GM19043 (cell line): ENCODE measurements around the gene ACKR3.

Source experiments
- ATAC-seq: cut with Tn5 transposase; IDR thresholded peaks from one replicate; pipeline ENCODE4 v1.9.1; 2021; ENCODE audit warnings: low read depth; ENCODE audit not compliant: unreplicated experiment

ACKR3 gene

DNA sequence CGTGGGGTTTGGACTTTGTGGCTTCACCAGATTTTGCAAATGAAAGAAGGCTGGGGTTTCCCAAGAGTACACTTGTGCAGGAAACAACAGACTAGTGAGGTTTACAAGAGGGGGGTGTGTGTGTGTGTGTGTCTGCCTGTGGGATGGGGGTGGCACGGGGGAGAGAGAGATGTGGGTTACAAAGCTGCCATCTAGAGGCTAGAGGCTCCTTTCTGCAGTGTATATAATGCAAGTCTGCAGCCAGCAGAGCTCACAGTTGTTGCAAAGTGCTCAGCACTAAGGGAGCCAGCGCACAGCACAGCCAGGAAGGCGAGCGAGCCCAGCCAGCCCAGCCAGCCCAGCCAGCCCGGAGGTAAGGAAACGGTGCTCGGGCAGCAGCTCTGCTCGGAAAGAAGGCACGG is at the start of gene ACKR3:
TSS of gene ACKR3 (plus strand) at position 253 of the 401 bp plus-strand sequence. CDS start 10,641 bp downstream, outside the sequence.
- ATAC-seq, result peak; percentile 64

DNA sequence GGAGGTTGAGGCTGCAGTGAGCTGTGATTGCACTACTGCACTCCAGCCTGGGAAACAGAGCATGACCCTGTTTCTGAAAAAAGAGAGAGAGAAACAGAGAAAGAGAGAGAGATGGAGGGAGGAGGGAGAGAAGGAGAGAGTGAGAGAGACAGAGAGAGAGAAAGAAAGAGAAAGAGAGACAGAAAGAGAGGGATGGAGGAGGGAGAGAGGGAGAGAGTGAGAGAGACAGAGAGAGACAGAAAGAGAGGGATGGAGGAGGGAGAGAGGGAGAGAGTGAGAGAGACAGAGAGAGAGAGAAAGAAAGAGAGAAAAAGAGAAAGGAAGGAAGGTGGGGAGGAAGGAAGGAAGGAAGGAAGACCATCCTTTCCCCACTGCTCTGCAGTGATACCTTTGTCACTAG is 48.1 kb upstream of the ACKR3 start:
- no peak for ATAC-seq

DNA sequence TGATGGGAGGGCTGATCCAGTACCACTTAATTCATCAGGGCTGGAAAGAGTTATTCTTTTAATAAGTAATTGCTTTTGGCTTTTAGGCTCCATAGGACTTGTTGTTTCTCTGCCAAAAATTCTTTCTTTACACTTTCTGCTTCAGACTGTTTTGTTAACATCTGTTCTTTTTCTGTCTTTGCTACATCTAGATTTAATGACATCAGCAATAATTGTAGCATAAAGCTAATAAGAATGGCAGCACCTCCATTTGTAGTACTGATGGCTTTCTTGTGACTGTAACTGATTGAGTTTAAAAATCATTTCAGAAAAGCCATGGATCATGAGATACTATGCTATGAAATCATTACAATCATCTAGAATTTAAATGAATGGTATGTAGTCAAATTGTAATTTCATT is 46.4 kb upstream of the ACKR3 start:
- ATAC-seq, result no peak

DNA sequence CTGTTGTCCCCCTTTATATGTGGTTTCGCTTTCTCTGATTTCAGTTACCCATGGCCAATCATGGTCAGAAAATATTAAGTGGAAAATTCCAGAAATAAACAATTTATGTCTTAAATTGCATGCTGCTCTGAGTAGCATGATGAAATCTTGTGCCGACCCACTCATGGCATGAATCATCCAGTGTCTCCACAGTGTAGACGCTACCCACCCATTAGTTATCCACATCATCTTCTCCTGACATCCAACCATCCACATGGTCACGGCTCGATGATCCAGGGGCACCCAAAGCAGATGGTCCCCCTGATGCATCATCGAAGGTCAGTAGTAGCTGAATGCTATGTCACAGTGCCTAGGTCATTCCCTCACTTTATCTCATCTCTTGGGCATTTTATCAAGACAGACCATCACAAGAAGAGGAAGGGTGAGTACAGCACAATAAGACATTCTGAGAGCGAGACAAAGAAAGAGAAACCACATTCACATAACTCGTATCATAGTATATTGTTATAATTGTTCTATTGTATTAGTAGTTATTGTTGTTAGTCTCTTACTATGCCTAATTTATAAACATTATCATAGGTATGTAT is 44.1 kb upstream of the ACKR3 start:
- ATAC-seq, result no peak

DNA sequence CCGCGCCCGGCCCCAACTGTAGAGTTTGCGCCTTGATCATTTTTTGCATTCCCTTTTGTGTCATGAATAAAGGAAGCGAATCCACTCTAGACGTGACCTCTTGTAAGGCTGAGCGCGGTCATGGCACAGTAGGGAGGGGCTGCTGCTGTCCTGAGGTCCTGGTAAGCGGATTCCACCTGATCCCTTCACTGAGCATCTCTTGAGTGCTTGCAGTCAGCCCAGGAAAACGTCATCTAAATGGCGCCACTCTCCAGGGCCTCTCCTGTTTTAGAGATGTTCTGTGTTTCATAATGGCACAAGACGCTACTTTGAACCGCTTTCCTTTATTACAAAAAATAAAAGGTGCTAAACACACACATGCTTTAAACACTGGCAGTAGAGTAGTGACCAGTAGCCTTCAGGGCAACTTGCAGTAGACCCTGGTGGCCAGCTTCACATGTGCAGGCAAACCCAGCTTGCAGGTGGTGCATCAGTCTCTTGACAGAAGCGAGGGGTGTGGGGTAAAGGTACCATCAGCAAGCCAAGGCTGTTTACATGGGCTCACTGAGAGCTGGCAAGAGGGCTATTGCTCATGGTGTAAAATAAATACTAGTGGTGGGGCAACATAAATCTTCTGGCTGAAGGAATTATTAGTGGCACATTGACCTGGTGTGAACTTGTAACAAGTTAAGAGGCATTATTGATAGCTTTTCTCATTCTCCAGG is 43.0 kb upstream of the ACKR3 start:
- ATAC-seq, result no peak

DNA sequence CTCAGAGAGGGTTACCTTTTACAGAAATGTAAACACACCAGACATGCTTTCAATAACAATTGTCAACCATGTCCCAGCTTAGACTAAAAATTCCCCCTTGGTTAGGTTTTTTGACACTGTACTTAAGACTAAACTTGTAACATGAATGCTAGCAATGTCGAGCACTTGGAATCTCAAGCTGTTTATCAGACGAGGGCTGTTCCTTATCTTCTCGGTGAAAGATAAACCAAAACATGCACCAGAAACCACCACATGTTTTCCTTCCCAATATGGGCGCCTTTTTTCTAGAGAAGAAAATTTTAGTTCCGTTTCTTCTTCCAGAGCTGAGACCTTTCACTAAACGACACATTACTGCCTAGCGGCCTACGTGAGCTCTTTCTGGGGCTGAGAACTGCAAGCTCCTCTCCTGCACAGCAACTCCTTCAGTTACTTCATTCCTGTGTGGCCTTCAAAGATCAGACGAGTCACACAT is 42.4 kb upstream of the ACKR3 start:
- no peak for ATAC-seq

DNA sequence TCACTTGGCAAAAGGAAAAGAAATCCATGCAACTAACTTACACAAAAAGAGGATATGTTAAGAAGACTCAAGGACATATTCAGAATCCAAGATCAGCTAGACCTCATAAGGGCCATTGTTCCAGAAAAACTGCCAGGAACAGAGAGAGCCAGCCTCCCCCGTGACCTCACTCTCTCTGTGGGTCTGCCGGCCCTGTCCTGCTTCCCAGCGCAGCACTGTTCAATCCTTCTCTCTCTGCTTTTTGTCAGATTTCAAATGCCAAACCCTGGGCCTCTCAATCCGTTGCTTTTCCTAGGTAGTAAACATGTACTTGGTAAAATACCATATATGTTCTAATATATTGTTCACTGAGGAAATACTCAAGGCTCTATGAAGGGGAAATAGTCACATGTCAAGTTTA is 40.0 kb upstream of the ACKR3 start:
- no peak for ATAC-seq

DNA sequence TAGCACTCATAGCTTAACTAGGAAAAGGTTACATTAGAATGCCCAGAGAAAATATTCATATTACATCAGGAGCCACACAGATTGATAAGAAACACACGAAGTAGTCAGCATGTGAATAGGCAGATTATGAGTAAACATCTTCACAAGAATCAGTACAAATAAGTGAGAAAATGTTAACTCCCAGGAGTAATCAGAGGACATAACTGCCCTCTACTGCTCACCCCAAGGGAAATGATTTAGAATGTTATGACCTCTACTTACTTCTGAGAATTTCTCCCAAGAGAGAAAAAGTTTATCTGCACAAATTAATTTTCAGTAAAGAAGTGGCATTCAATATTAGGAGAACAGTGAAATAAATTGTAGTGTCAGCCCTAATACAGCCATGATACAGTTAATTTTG is 39.1 kb upstream of the ACKR3 start:
- no peak for ATAC-seq

DNA sequence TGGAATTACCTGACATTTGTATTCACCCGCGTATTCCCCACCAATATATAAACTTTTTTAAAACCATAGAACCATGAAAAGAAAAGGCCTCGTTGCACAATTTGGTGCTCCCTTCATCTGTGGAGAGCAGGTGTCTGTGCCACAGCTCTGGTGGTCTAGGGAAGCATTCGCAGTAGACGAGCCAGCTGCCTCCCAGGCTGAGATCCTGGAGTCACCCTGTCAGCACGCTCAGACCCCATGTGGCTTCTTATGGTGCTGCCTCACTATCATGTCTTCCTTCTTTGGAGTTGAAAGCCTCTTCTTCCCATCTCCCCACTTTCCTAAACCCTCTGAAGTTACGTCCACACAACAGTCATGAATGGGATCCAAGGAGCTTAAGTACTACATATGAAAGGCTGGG is 38.4 kb upstream of the ACKR3 start:
- ATAC-seq, result no peak

DNA sequence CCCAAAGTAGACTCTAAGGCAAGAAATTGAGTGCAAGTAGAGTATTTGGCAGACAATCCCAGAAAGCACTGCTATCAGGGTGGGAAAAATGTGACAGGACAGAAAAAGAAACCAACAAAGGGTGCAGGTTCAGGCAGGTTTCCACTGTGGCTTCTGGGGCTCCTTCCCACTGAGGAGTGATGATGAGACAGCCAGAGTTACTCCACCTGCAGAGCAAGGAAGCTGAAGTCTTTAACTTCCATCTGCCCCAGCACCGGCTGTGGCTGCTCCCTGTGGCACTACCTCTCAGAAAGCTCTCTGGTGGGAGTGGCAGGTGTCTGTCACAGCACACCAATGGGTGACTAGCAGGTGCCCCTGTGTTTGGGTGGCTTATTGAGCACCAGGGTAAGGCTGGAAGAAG is 37.6 kb upstream of the ACKR3 start:
- no peak for ATAC-seq

DNA sequence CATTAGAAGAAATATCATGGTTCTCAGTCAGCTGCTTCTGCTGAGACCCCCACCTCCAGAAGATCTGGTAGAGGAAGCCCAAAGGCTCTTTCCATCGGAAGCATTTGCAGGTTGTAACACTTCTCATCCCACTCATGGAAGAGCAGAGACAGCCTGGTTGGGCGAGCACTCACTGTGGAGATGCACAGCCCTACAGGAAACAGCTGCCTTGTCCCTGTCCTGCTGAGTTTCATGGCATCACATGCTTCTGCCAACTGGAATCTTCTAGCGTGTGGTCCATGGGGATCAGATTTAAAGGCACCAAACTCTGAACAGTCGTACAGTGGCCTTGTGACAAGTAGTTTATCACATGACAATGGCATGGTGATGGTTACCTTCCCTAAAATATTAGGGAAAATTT is 36.3 kb upstream of the ACKR3 start:
- ATAC-seq, result no peak

DNA sequence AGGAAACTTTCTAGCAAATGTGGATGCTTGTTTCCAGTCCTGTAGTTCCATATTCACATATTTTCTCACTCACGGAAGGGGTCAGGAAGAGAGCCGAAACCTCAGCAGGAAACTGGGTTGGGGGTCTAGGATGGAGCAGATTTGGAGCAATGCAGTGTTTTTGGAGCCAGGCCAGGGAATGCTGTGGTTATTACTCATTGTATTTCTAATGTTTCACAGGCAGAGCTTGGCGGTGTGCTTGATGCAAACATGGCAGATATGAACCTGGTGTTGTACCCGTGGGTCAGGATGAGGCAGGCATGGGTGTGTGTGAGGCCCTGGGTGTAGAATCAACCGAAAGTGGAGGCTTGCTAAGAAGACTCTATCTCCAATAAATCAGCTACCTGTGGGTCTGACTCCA is 34.6 kb upstream of the ACKR3 start:
- ATAC-seq, result no peak

DNA sequence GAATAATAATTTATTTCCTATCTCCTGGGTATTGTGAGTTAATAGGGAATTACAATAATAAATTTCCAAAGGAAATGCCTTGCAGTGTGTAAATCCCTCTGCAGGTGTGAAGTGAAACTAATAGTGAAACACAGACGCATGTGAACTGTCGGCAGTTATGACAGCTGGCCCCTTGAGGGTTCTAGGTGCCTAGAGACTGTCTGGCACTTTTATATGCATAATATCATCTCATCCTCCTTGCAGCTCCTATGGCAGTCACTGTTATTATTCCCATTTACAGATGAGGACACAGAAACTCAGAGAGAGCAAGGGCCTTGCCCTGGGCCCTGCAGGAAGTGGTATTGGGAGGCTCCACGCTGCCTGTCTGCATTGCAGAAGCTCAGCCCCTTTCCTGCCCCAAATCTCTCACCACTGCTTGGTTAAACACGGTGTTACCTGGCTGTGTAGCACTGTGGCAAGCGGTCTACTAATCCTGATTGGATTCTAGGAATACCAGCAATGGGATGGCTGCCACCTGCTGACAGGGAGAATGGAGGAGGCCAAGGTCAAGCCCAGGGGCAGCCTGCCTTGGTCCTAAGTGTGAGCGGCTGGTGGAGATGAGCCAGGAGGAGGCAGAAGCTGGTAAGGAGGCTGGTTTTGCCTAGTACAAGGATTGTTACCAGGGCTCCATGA is 32.8 kb upstream of the ACKR3 start:
- peak; percentile 52 for ATAC-seq

DNA sequence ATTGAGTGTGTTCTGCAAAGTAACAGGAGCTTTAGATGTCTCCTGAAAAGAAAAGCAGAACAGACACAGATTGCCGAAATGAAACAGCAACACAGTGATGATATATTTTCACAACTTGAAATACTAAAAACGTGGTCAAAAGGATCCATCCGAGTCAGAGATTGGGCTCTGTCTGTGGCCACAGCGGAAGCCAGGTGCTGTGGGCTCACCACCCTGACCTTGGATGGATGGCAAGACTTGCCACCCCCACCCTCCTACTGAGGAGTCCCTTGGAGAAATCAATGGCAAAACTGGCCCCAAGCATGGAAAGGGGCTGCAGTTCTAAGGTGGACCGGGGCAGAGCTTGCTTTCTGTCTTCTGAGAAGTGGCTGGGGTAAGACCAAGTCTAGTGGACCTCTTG is 31.4 kb upstream of the ACKR3 start:
- ATAC-seq, result no peak

DNA sequence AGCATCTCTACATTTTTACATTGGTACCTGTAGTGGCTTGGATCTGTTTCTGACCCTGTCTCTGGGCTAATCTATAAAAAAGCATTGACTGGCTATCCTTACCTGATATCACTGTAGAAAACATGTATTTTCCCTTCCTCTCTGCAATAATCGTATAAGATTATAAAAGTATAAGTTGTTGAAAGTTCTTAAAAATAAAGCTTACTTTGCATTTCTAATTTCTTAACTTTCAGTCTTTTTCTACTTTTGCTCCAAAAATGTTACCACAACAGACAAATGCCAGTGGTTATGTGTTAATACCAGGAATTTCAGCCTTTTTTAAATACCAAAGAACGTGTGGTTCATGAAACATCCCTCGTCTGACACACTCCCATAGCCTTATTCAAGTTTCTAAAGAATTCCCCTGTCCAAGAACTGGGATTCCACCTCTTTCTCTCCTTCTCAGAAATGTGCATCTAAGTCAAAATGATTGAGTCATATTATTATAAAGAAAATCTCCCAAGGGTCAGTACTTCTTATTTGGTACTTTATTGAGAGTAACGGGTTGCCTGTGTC is 28.5 kb upstream of the ACKR3 start:
- ATAC-seq, result no peak

DNA sequence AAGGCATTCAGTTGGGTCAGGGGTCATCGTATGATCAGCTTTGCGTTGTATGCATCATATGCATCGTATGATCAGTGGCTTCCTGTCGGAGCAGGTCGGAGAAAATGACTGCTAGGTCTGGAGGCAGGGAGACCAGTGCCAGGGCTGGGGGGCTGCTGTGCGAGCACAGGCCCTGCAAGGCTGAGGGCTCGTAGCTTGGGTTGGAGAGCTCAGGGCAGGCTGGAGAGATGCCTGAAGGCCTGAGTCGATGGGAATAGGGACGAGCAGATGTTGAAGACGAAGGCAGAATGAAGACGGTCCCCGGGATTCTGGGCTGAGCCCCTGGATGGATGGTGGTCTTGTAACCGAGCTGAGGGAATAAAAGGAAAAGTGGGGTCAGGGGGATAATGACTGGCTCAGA is 25.3 kb upstream of the ACKR3 start:
- ATAC-seq, result no peak

DNA sequence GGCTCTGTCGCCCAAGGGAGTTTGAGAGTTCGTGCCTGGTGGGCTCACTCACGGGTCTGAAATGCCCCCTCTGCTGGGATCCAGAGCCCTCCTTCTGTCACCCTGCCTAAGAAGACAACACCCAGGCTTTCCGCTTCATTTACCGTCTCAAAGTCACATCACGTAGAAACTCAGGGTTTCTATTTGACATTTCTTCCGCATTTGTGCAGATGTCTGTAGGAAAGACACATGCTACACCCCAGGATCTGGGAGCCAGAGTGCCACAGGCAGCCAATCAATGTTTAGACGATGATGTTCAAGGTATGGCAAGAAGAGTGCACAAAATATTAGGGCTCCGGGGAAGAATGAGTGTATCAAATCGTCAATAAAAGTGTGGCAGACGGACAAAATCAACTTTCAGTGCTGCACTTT is 24.4 kb upstream of the ACKR3 start:
- peak; percentile 40 for ATAC-seq

DNA sequence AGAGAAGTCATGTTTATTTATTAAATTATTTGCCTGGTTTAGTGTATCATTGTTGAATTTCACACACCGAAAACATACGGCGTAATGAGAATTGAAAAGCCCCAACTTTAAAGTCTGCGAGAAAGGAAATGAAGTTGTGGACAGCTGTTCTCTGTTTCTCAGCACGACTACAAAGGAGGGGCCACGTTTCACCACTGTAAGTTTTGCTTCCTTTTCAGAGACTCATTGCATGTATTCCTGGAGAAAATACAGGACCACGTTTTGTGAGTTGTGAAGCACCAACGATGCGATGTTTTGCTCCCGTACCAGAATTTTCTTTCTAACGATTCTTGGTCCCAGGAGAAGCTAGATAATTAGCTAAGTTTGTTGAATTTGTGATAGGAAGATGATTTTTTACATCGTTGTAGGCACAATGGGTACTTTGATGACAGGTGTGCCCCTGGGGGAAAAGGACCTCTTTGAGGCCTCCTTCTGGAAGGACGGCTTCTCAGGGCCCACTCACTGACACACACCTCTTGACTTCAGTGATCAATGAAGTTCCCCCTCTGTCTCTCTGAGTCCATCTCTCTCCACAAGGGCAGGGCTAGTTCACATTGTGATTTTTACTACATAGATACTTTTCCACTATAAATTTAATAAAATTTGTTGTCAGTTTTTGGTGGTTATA is 23.7 kb upstream of the ACKR3 start:
- ATAC-seq, result peak; percentile 55

DNA sequence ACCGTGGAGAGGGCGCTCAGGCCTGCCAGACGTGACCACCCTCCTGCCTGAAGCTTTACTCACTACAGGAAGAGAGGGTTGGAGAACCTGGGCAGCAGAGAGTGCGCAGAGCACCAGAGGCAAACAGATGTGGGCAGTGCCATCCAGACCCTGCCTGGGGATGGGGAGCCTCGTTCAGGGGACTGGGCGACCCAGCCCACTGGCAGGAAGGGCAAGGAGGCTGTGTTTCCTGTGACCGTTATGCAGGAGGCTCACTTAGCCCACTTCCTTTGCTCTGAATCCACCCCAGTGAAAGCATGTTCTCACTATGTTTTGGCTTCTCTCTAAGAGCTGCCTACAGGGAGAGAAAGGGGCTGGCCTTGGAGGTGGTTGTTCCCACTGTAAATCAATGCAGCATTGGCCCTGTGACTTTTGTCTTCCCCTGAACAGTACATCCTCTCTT is 23.0 kb upstream of the ACKR3 start:
- ATAC-seq, result no peak

DNA sequence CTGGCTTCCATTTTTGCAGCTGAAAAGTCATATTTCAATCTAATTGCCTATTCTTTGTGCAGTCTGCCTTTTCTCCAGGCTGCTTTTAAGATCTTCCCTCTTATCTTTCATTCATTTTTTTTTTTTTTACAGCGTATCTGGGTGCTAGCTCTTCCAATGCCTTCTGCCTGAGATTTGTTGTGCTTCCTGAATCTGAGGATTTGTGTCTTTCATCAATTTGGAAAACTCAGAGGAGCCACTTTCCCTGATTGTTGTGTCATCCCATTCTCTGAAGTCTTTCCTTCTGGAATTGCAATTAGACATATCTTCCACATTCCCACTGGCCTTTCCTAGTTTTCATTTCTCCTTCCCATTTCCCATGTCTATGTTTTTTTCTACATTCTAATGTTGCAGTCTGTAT is 21.9 kb upstream of the ACKR3 start:
- ATAC-seq, result no peak
